ENCODE data around the gene IGSF9.

The IGSF9 gene

GRCh38 chr1:159935719-159936272 lies 9.6 kb downstream of the IGSF9 start:
- Histone ChIP-seq H3K9me3 (ENCODE audit: control insufficient read depth, low read length) (no peaks in the 10 kb centered on the region), H3K4me1 (ENCODE audit: control insufficient read depth, insufficient read depth, low read length) (peaks cover 4% of the 10 kb centered on the region), H3K9ac (ENCODE audit: low read length) (no peak overlapping the region), H3K27me3 (replicated peaks; ENCODE audit: control insufficient read depth, insufficient read depth, low read length) (peaks cover 20% of the 10 kb centered on the region), H3K36me3 (ENCODE audit: control insufficient read depth, insufficient read depth, low read length, severe bottlenecking) (no peaks in the 10 kb centered on the region), H3K4me3 (ENCODE audit: low read length) (no peak overlapping the region)
- DNase-seq (ENCODE audit: low read depth): no peak

- no peak overlapping the region for H3K4me3 ChIP-seq (ENCODE audit: low read length)
- peaks cover 17% of the 10 kb centered on the region for H3K27me3 ChIP-seq (replicated peaks; ENCODE audit: control insufficient read depth, insufficient read depth, low read length)
- no peak overlapping the region for H3K9ac ChIP-seq (ENCODE audit: low read length)
- peaks cover 4% of the 10 kb centered on the region for H3K4me1 ChIP-seq (ENCODE audit: control insufficient read depth, insufficient read depth, low read length)
- no peak for DNase-seq (ENCODE audit: low read depth)
- H3K9me3 ChIP-seq (ENCODE audit: control insufficient read depth, low read length): no peaks in the 10 kb centered on the region
- H3K36me3 ChIP-seq (ENCODE audit: control insufficient read depth, insufficient read depth, low read length, severe bottlenecking): no peaks in the 10 kb centered on the region
Measured at GRCh38 chr1:159935305-159935704, 10.1 kb downstream of the IGSF9 start.

- DNase-seq (ENCODE audit: low read depth): no peak
- Histone ChIP-seq H3K36me3 (ENCODE audit: control insufficient read depth, insufficient read depth, low read length, severe bottlenecking) (no peaks in the 10 kb centered on the region), H3K9ac (ENCODE audit: low read length) (no peak overlapping the region), H3K9me3 (ENCODE audit: control insufficient read depth, low read length) (no peaks in the 10 kb centered on the region), H3K4me1 (ENCODE audit: control insufficient read depth, insufficient read depth, low read length) (peaks cover 4% of the 10 kb centered on the region), H3K27me3 (replicated peaks; ENCODE audit: control insufficient read depth, insufficient read depth, low read length) (peaks cover 17% of the 10 kb centered on the region), H3K4me3 (ENCODE audit: low read length) (no peak overlapping the region)
Measured at GRCh38 chr1:159934136-159935039, 11.0 kb downstream of the IGSF9 start.

GRCh38 chr1:159933347-159933746 lies 12.1 kb downstream of the IGSF9 start:
- H3K36me3 ChIP-seq (ENCODE audit: control insufficient read depth, insufficient read depth, low read length, severe bottlenecking): no peaks in the 10 kb centered on the region

GRCh38 chr1:159932296-159933285 lies 12.8 kb downstream of the IGSF9 start:
- no peaks in the 10 kb centered on the region for H3K36me3 ChIP-seq (ENCODE audit: control insufficient read depth, insufficient read depth, low read length, severe bottlenecking)
- H3K4me3 ChIP-seq (ENCODE audit: low read length): no peak overlapping the region
- H3K9ac ChIP-seq (ENCODE audit: low read length): no peak overlapping the region
- DNase-seq (ENCODE audit: low read depth): no peak
- no peaks in the 10 kb centered on the region for H3K9me3 ChIP-seq (ENCODE audit: control insufficient read depth, low read length)
- H3K27me3 ChIP-seq (replicated peaks; ENCODE audit: control insufficient read depth, insufficient read depth, low read length): peaks cover 14% of the 10 kb centered on the region
- no peaks in the 10 kb centered on the region for H3K4me1 ChIP-seq (ENCODE audit: control insufficient read depth, insufficient read depth, low read length)

More at GRCh38 chr1:159933347-159933746, 12.1 kb downstream of the IGSF9 start:
- Histone ChIP-seq H3K9ac (ENCODE audit: low read length) (no peak overlapping the region), H3K27me3 (replicated peaks; ENCODE audit: control insufficient read depth, insufficient read depth, low read length) (peaks cover 17% of the 10 kb centered on the region), H3K4me3 (ENCODE audit: low read length) (no peak overlapping the region), H3K4me1 (ENCODE audit: control insufficient read depth, insufficient read depth, low read length) (peaks cover 1% of the 10 kb centered on the region), H3K9me3 (ENCODE audit: control insufficient read depth, low read length) (no peaks in the 10 kb centered on the region)
- DNase-seq (ENCODE audit: low read depth): no peak

- H3K4me3 ChIP-seq (ENCODE audit: low read length): no peak overlapping the region
- H3K9ac ChIP-seq (ENCODE audit: low read length): no peak overlapping the region
- no peak for DNase-seq (ENCODE audit: low read depth)
- H3K9me3 ChIP-seq (ENCODE audit: control insufficient read depth, low read length): no peaks in the 10 kb centered on the region
- H3K27me3 ChIP-seq (replicated peaks; ENCODE audit: control insufficient read depth, insufficient read depth, low read length): peaks cover 14% of the 10 kb centered on the region
- no peaks in the 10 kb centered on the region for H3K4me1 ChIP-seq (ENCODE audit: control insufficient read depth, insufficient read depth, low read length)
- no peaks in the 10 kb centered on the region for H3K36me3 ChIP-seq (ENCODE audit: control insufficient read depth, insufficient read depth, low read length, severe bottlenecking)
Measured at GRCh38 chr1:159931795-159932173, 13.6 kb downstream of the IGSF9 start.

GRCh38 chr1:159931101-159931794 lies 14.2 kb downstream of the IGSF9 start:
- Histone ChIP-seq H3K36me3 (ENCODE audit: control insufficient read depth, insufficient read depth, low read length, severe bottlenecking) (no peaks in the 10 kb centered on the region), H3K27me3 (replicated peaks; ENCODE audit: control insufficient read depth, insufficient read depth, low read length) (peaks cover 14% of the 10 kb centered on the region), H3K9me3 (ENCODE audit: control insufficient read depth, low read length) (no peaks in the 10 kb centered on the region), H3K4me3 (ENCODE audit: low read length) (no peak overlapping the region), H3K4me1 (ENCODE audit: control insufficient read depth, insufficient read depth, low read length) (no peaks in the 10 kb centered on the region), H3K9ac (ENCODE audit: low read length) (no peak overlapping the region)
- no peak for DNase-seq (ENCODE audit: low read depth)

- Histone ChIP-seq H3K9ac (ENCODE audit: low read length) (no peak overlapping the region), H3K36me3 (ENCODE audit: control insufficient read depth, insufficient read depth, low read length, severe bottlenecking) (no peaks in the 10 kb centered on the region), H3K4me3 (ENCODE audit: low read length) (no peak overlapping the region), H3K9me3 (ENCODE audit: control insufficient read depth, low read length) (no peaks in the 10 kb centered on the region), H3K4me1 (ENCODE audit: control insufficient read depth, insufficient read depth, low read length) (peaks cover 5% of the 10 kb centered on the region), H3K27me3 (replicated peaks; ENCODE audit: control insufficient read depth, insufficient read depth, low read length) (peaks cover 8% of the 10 kb centered on the region)
- no peak for DNase-seq (ENCODE audit: low read depth)
Measured at GRCh38 chr1:159930634-159931033, 14.8 kb downstream of the IGSF9 start.

GRCh38 chr1:159930216-159930615 lies 15.2 kb downstream of the IGSF9 start:
- Histone ChIP-seq H3K36me3 (ENCODE audit: control insufficient read depth, insufficient read depth, low read length, severe bottlenecking) (no peaks in the 10 kb centered on the region), H3K27me3 (replicated peaks; ENCODE audit: control insufficient read depth, insufficient read depth, low read length) (peaks cover 6% of the 10 kb centered on the region), H3K4me1 (ENCODE audit: control insufficient read depth, insufficient read depth, low read length) (peaks cover 6% of the 10 kb centered on the region), H3K9me3 (ENCODE audit: control insufficient read depth, low read length) (no peaks in the 10 kb centered on the region), H3K4me3 (ENCODE audit: low read length) (no peak overlapping the region), H3K9ac (ENCODE audit: low read length) (no peak overlapping the region)
- DNase-seq (ENCODE audit: low read depth): no peak

GRCh38 chr1:159929155-159930051 lies 16.0 kb downstream of the IGSF9 start:
- no peaks in the 10 kb centered on the region for H3K9me3 ChIP-seq (ENCODE audit: control insufficient read depth, low read length)
- H3K4me3 ChIP-seq (ENCODE audit: low read length): no peak overlapping the region
- H3K9ac ChIP-seq (ENCODE audit: low read length): no peak overlapping the region
- no peaks in the 10 kb centered on the region for H3K36me3 ChIP-seq (ENCODE audit: control insufficient read depth, insufficient read depth, low read length, severe bottlenecking)
- H3K4me1 ChIP-seq (ENCODE audit: control insufficient read depth, insufficient read depth, low read length): peaks cover 6% of the 10 kb centered on the region
- H3K27me3 ChIP-seq (replicated peaks; ENCODE audit: control insufficient read depth, insufficient read depth, low read length): peaks cover 1% of the 10 kb centered on the region
- DNase-seq (ENCODE audit: low read depth): no peak
